Astrocyte of the spinal cord (primary cell): ENCODE data around the gene CTNNBIP1.

Experiments
- DNase-seq: peaks from one replicate; pipeline ENCODE4 v3.0.0; 2011; ENCODE audit warnings: low read depth, low spot score
- H3K4me3 ChIP-seq: 2 replicates; pipeline ENCODE4 v1.5.1; 2011; ENCODE audit warnings: low read depth, mild to moderate bottlenecking, low read length, moderate library complexity
- CTCF ChIP-seq: IDR thresholded peaks from 2 replicates; pipeline ENCODE4 v1.5.1; 2012; ENCODE audit warnings: low read depth, mild to moderate bottlenecking, low read length, inconsistent platforms
- in situ Hi-C: cut with HindIII; loops from 2 replicates; pipeline ENCODE4 v1.10.0; 2017; ENCODE audit warnings: low sequenced_read_pairs

The CTNNBIP1 gene

GRCh38 chr1:9861360-9861759 lies 48.7 kb downstream of the CTNNBIP1 start:
- no peak overlapping the region for H3K4me3 ChIP-seq
- DNase-seq = no peak
- TF ChIP-seq CTCF = no peak
- in situ Hi-C loops = no loop called here

GRCh38 chr1:9860887-9861286 lies 49.2 kb downstream of the CTNNBIP1 start:
- TF ChIP-seq CTCF = no peak
- DNase-seq = no peak
- in situ Hi-C loops = no loop called here
- no peak overlapping the region for H3K4me3 ChIP-seq

- in situ Hi-C loops = no loop called here
- no peak for TF ChIP-seq CTCF
- no peak for DNase-seq
- no peak overlapping the region for H3K4me3 ChIP-seq
These were observed 50.6 kb downstream of the CTNNBIP1 start for GRCh38 chr1:9859281-9860014.

- no peak for TF ChIP-seq CTCF
- no peak for DNase-seq
- no peak overlapping the region for H3K4me3 ChIP-seq
- in situ Hi-C loops = no loop called here
These were observed 51.6 kb downstream of the CTNNBIP1 start for GRCh38 chr1:9858293-9859035.

- in situ Hi-C loops = no loop called here
- H3K4me3 ChIP-seq = no peak overlapping the region
- no peak for DNase-seq
- no peak for TF ChIP-seq CTCF
These were observed 54.9 kb downstream of the CTNNBIP1 start for GRCh38 chr1:9855186-9855585.

GRCh38 chr1:9853249-9853595 lies 56.8 kb downstream of the CTNNBIP1 start:
- TF ChIP-seq CTCF = no peak
- H3K4me3 ChIP-seq = no peak overlapping the region
- DNase-seq = no peak
- in situ Hi-C loops = no loop called here
